Measurements from ENCODE around the gene ADIPOR2.

DNA sequence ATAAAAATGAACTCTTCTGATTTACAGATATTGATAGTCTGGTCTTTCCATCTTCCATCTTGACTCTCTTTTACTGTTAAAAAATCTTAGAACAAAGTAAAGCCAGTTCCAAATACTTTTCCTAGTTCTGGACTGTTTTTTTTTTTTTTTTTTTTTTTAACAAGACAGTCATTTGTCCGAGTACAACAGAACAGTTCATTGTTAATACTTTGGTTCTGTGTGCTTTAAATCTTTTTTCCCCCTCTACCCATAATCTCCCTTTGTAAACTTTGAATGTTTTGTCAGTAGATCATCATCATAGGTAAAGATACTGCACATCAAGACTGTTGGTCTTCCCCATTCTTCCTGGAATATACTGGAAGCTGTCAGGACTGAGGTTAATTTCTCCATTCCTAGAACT, 38.0 kb downstream of the ADIPOR2 start:
- TF ChIP-seq NFE2L2 (IDR thresholded peaks at IDR 0.05; ENCODE audit: low read depth, low read length) (no peak), POLR2A (IDR thresholded peaks at IDR 0.05; ENCODE audit: low read depth, low read length) (no peak), CEBPB (IDR thresholded peaks at IDR 0.05; ENCODE audit: low read depth, low read length) (no peak), MAZ (IDR thresholded peaks at IDR 0.05; ENCODE audit: borderline replicate concordance, low read depth, low read length) (no peak), MAFK (IDR thresholded peaks at IDR 0.05; ENCODE audit: low read depth, low read length) (no peak), RCOR1 (IDR thresholded peaks at IDR 0.05; ENCODE audit: insufficient replicate concordance, low read length) (no peak), SMC3 (IDR thresholded peaks at IDR 0.05; ENCODE audit: low read depth, low read length) (no peak), RAD21 (IDR thresholded peaks at IDR 0.05; ENCODE audit: low read length) (no peak)
- TF ChIP-seq, protein P1, sequence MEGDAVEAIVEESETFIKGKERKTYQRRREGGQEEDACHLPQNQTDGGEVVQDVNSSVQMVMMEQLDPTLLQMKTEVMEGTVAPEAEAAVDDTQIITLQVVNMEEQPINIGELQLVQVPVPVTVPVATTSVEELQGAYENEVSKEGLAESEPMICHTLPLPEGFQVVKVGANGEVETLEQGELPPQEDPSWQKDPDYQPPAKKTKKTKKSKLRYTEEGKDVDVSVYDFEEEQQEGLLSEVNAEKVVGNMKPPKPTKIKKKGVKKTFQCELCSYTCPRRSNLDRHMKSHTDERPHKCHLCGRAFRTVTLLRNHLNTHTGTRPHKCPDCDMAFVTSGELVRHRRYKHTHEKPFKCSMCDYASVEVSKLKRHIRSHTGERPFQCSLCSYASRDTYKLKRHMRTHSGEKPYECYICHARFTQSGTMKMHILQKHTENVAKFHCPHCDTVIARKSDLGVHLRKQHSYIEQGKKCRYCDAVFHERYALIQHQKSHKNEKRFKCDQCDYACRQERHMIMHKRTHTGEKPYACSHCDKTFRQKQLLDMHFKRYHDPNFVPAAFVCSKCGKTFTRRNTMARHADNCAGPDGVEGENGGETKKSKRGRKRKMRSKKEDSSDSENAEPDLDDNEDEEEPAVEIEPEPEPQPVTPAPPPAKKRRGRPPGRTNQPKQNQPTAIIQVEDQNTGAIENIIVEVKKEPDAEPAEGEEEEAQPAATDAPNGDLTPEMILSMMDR (conservative IDR thresholded peaks at IDR 0.05; ENCODE audit: low read depth, low read length) = no peak
